8988T (cell line): ENCODE measurements around the gene FAM120A.
"Not testable (repeated sequence)": the region's sequence is repeated elsewhere in the genome, so short reads cannot be mapped to it uniquely, and the experiment has no call there.

Experiments
- DNase-seq: peaks from one replicate; pipeline ENCODE4 v3.0.0; 2011

Gene FAM120A

DNA sequence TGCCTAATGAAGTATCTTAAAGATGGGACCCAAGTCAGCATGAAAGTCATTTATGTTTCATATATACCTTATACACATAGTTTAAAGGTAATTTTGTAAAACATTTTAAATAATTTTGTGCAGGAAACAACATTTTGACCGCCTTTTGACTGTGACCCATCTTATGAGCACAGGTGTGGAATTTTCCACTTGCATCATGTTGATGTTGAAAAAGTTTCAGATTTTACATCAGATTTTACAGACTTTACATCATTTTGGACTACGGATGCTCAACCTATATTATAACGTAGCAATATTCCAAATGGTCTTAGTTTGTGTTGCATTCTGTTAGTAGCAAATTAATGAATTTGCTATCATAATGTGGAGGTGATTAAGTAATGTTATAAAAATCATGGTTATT lies 23.6 kb downstream of the FAM120A start:
- no peak for DNase-seq

DNA sequence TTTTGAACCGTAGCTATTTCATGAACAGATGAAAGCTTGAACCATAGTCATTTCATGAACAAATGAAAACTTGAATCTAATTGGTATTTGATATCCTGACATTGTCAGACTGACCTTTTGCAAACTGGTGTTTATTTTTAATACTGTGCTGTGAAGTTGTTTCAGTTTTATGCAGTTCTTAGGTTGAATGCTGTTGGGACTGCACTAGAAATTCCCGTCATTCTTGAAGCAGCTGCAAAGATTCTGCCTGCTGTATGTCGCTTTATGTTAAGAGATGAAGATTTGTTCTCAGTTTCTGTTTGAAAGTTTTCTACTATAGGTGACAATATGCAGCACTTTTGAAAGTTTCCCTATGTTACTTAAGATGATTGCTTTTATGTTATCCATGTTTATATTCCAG lies 24.4 kb downstream of the FAM120A start:
- DNase-seq, result no peak

- DNase-seq, result no peak
Measured at GRCh38 chr9:93476924-93477323, 25.4 kb downstream of the FAM120A start.

- no peak for DNase-seq
Measured at GRCh38 chr9:93477397-93477796, 25.9 kb downstream of the FAM120A start.

DNA sequence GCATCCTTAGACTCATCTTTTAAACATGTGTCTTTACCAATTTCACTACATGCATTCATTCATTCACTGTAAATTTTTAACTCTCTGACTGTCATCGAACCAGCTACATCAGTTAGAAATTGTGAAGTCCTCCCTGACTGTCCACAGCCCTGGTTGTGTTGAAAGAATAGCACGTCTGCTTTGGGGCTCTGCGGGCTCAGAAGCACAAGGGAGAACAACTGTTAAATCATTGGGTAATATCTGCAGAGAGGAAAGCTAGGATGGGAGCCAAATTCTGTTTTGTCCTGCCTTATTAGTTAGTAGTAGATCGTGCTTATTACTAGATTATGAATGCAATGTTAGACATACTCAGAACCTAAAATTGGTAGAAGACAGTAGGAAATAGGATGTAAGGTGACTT lies 28.2 kb downstream of the FAM120A start:
- DNase-seq, result no peak

DNA sequence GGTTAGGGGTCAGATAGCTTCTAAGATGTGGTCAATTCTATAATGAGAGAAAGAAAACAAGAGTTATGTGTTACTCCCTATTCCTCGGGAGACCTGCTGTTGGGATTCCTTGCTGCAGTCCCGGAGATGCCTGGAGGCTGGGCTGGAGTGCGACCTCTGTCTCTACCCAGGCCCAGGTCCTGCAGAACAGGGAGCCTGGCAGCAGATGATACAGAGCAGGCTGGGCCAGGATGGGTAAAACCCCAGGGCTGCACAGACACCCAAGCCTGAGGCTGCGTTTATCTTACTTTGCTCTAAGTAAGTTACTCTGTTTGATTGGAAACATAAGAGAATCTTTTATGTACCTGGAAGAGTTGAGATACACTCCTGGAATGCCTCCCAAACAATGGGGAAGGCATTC lies 28.8 kb downstream of the FAM120A start:
- no peak for DNase-seq

DNA sequence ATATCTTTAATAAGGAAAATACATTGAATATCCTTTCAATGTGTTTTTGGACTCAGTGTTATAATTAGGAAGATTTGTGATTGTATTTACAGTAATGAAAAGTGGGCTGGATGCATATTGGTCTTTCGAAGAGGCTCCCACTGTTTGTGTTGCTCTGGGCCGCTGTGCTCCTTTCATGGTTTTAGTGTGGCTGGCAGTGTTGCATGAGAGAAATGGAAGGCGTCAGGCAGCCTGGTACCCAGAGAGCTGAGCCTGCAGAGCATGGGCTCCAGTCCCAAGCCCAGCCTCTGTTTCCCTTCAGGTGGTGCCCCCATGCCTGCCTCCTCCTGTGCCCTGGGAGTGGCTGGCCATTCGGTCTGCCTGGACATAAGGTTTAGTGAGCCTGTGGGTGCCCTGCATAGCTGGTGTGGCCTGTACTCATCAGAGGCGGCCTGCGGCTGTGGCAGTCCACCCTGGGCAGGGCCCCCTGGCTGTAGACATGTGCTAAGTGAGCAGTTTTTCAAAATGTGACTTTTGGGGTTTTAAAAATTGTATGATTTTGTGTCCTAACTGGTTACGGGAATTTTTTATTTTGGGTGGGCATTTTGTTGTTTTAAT lies 29.3 kb downstream of the FAM120A start:
- no peak for DNase-seq

- no peak for DNase-seq
Measured at GRCh38 chr9:93483497-93483896, 32.0 kb downstream of the FAM120A start.

DNA sequence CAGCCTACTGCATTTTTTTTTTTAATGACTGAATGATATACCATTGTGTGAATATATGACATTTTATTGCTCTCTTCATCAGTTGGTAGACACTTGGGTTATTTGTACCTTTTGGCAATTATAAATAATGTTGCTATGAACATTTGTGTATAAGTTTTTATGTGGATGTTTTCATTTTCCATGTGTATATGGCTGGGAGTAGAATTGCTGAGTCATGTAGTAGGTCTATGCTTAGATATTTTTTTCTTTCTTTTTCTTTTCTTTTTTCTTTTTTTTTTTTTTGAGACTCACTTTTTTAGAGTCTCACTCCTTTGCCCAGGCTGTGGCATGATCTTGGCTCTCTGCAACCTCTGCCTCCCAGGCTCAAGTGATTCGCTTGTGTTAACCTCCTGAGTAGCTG lies 34.8 kb downstream of the FAM120A start:
- DNase-seq, result no peak

- no peak for DNase-seq
Measured at GRCh38 chr9:93488244-93488643, 36.8 kb downstream of the FAM120A start.

DNA sequence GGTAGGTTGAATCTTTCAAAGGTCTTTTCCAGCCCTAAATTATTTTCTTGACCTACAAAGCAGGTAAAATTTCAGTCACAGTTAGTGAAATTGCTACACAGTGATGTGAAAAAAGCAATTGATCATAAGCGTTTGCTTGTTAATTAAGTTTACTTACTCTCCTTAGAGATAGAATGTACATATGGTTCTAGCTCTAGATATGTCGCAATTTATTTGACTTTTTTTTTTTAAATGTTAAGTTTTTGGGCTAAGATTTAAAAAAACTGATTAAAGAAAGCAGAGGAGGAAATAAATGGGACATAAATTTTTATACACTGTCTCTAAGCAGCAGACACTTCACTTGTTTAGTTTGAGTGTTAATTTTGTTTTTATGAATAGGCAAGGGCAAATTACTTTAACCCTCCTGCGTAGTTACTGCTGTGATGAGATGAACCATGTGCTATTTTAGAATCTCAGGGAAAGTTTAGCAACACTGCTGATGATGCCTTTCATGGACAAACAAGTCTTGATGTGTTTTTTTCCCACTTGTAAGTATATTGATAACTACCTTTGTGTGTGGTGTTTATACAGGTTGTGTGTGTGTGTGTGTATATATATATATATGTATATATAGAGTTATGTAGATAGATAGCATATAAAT lies 40.2 kb downstream of the FAM120A start:
- no peak for DNase-seq

DNA sequence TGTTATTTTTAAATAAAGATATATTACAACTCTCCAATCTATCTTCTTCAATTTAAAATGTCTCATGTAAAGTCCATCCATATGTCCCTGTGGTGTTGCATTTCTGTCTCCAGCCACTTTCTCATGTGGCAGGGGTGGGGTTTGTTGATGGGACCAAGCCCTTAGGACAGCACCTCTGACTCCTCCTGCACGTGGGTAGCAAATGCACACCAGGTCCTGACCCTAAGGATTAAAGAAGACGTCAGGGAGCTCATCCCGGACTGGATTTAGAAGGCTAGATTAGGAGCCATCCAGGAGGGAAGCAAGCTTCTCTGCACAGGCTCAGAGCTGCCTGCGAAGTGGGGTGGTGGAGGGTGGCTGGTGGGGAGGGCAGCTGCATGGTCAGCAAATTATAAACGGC lies 40.8 kb downstream of the FAM120A start:
- no peak for DNase-seq

- no peak for DNase-seq
Measured at GRCh38 chr9:93493949-93494348, 42.5 kb downstream of the FAM120A start.

- no peak for DNase-seq
Measured at GRCh38 chr9:93496285-93496684, 44.8 kb downstream of the FAM120A start.

- DNase-seq, result no peak
Measured at GRCh38 chr9:93500571-93501298, 49.2 kb downstream of the FAM120A start.

- no peak for DNase-seq
Measured at GRCh38 chr9:93501406-93501805, 49.9 kb downstream of the FAM120A start.

DNA sequence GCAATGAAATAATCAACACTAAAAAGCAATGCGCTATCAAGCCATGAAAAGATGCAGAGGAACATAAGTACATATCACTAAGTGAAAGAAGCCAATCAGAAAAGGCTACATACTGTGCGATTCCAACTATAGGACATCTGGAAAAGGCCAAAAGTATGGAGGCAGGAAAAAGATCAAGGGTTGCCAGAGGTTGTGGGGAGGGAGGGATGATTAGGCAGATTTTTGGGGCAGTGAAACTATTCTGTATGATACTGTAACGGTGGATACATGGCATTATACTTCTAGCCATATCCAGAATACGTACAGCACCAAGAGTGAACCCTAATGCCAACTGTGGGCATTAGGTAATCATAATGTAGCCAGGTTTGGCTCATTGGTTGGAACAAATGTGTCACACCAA lies 51.9 kb downstream of the FAM120A start:
- no peak for DNase-seq

DNA sequence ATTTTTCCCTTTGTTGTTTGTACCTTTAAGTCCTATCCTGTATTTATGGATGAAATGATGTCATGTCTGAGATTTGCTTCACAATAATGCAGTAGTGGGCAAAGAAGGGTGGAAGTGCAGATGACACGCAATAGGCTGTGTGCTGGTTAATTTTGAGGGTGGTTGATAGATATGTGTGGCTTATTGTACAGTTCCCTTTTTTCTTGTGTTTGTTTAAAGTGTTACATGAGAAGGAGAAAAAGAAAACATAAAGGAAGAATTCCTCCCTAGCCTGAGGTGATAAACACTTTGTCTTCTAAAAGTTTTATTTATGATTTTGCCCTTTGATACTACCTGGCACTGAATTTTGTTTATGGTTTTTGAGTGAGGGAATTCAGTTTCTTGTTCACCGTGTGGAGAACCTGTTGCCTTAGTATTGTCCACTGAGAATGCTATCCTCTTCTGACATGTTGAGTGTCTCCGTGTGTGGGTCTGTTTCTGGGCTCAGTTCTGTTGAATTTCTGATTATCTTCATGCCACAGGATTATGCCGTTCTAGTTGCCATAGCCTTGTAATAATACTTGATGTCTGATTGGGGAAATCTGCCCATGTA lies 54.2 kb downstream of the FAM120A start:
- DNase-seq, result no peak

DNA sequence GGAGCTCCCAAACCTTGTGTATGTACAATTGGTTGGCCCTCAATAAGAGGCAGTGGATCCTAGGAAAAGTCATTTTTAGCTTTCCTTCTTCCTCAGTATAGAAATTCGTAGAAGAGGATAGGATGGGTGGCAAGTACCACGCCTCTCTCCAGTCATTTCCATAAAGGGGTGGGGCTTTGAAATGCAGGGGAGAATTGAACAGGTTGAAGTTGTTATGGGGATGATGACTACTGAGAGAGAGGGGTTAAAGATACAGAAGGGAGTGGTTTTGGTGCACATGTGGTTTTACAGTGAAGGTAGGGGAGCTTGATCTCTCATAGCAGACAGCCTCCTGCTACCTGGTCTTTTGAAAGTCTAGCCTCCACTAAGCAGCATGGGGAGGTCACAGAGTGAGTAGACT lies 56.3 kb downstream of the FAM120A start:
- no peak for DNase-seq

DNA sequence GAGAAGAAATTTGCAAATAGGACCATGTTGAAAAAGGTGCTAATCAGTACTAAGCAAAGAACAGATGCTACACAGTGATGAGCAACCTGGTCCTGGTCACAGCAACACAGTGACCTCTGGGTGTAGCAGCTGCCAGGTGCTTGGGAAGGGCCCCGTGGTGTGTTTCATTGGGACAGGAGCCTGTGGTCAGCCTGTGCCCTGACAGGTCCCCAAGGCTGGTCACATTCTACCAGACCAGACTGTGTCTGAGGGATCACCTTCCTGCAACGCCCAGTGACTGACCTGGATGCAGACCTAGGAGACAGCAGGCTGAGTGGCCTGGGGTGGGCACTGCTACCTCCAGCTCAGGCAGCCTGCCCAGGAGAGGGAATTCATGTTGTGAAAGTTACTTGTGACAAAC lies 56.7 kb downstream of the FAM120A start:
- DNase-seq, result no peak

DNA sequence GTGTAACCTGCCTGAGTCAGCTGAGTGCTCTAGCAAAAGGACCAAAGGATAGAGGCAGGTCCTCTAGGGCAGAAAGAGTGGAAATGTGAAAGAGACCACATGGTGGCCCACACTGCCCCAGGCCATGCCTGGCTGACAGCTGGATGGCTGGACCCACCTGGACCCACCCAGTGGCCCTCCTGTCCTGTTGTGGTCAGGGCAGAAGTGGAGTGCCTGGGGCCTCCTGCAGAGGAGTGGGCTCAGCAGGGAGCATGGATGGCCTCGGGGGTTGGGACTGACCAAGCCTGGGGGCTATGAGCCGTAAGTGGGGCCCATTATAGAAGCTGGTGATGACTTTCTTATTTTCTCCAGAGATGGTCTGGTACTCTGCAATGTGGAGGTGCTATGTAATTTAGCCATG lies 57.6 kb downstream of the FAM120A start:
- DNase-seq, result no peak

DNA sequence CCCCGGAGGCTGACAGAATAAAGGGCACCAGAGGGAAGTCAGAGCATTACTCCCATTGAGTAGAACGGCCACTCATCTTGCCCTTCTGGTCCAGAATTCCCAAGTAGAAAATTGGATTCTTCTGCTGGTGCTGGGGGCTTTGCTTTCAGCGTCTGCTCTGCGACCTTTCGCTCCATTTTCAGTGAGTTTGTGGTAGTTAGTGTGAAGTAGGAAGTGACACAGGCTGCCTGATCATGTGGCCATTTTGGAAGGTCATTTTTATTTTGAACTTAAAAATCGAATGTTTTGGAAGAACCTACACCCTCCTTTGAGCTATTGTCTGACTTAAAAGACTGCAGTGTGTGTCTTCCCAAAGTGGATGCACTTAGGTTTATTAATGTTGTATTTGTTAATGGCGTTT lies 58.6 kb downstream of the FAM120A start:
- no peak for DNase-seq

DNA sequence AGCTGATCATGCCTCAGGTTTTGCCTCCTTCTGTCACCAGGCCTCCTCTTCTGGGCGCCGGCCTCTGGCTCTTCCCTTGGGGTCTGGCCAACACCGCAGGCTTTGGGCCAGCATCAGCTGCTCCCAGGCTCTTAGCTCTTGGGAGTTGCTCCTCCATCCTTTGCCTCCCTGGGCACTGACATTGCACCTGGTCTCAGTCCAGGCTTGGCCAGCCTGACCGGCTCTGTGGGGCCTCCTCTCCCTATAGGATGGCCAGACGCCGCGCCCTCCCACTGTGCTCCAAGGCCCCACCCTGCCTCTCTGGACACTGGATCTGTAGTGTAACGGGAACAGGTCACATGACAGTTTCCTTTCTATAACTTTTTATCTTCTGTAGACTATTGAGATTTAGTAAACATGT lies 59.7 kb downstream of the FAM120A start:
- not testable (repeated sequence) for DNase-seq

- not testable (repeated sequence) for DNase-seq
Measured at GRCh38 chr9:93512170-93512812, 60.8 kb downstream of the FAM120A start.
